Gastroesophageal sphincter (tissue), 3 donors: Measurements from ENCODE around the gene STMP1.

Source experiments
- CTCF ChIP-seq, 4 experiments: fragments of 200-600 bp in 2 of 4; fragments of 450-650 bp in 2 of 4; sonication (generic) in 1 of 4; IDR thresholded peaks; one replicate each; pipeline ENCODE4 v1.5.1; 2017 to 2019; ENCODE audit warnings: antibody characterized with exemption in 4 of 4, mild to moderate bottlenecking in 2 of 4, moderate library complexity in 2 of 4
- POLR2A ChIP-seq, 2 donors: fragments of 450-650 bp; IDR thresholded peaks; one replicate each; pipeline ENCODE4 v1.6.1; 2017; ENCODE audit warnings: antibody characterized with exemption in 2 of 2, mild to moderate bottlenecking in 2 of 2, moderate library complexity in 1 of 2
- POLR2AphosphoS5 ChIP-seq: sonication (generic); formaldehyde crosslinking; IDR thresholded peaks from one replicate; pipeline ENCODE4 v1.6.1; 2017; ENCODE audit warnings: antibody characterized with exemption

GRCh38 chr7:135650831-135651573 is 11.3 kb upstream of the STMP1 start:
- TF ChIP-seq CTCF (IDR thresholded peaks at IDR 0.05) (no peak), POLR2A (IDR thresholded peaks at IDR 0.05) (no peak), POLR2AphosphoS5 (no peak)
